GM19099 (cell line): ENCODE results near the gene C1orf116.

Experiments
- POLR2A ChIP-seq: IDR thresholded peaks from 3 replicates; pipeline ENCODE4 v1.6.1; 2011; ENCODE audit warnings: low read depth; ENCODE audit not compliant: insufficient read length; ENCODE audit errors: extremely low read depth

C1orf116 gene

GRCh38 chr1:207021139-207021861 lies 11.3 kb downstream of the C1orf116 start:
- no peak for TF ChIP-seq POLR2A

DNA sequence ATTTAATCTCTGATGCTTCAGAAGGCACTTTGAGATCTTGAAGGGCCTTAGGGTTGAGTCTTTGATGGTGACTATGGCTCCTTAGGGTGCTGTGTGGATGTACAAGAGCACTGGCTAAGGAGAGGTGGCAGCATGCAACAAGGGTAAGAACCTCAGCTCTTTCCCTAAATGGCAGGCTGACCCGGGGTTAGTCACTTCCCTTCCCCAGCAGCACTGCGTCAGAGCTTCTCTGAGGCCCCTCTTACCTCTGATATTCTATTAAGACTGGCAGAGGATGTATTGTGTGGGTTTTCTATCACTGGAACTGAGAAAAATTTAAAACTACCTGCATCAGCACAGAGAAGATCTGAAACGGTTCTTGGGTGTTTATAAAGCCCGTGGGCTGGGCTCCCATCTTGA lies 11.8 kb downstream of the C1orf116 start:
- TF ChIP-seq POLR2A = no peak

GRCh38 chr1:207020065-207020708 lies 12.4 kb downstream of the C1orf116 start:
- TF ChIP-seq POLR2A = no peak

- no peak for TF ChIP-seq POLR2A
Observed at GRCh38 chr1:207019661-207020060, 12.9 kb downstream of the C1orf116 start.

DNA sequence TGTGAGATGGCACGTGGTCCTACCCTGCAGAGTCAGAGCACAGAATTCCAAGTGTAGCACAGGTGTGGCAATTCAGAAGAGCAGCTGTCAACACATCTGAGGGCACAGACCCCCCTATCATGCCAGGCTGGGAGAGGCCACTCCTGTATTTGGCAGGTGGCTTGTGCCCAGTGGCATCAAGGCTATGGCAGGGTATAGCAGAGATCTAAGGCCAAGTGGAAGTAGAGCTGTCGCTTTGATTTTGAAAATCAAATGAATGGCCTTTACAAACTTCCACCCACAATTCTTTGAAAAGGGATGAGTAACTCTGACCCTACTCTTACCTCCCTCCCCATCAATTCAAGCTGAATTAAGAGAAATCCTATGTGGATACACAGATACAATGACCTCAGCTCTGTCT lies 13.4 kb downstream of the C1orf116 start:
- no peak for TF ChIP-seq POLR2A

- no peak for TF ChIP-seq POLR2A
Observed at GRCh38 chr1:207018707-207019106, 13.8 kb downstream of the C1orf116 start.

- TF ChIP-seq POLR2A = no peak
Observed at GRCh38 chr1:207017615-207018559, 14.7 kb downstream of the C1orf116 start.

DNA sequence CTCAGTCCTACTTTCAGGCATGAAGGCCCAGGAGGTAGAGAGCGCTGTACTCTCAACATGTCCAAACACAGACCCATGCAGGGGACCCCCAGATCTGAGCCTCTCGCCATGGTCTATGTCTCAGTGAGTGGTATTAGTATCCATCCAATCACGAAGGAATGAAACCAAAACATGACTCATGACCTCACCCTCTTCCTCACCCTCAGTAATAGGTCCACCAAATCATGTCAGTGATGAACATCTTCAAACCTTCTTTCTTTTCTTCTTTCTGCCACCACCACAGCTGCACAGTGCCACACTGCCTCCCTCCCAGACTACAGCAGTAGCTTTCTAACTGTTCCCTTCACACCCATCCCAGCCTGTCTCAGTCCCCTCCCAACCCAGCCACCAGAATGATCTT lies 16.8 kb downstream of the C1orf116 start:
- no peak for TF ChIP-seq POLR2A

GRCh38 chr1:207014728-207015127 lies 17.8 kb downstream of the C1orf116 start:
- no peak for TF ChIP-seq POLR2A

DNA sequence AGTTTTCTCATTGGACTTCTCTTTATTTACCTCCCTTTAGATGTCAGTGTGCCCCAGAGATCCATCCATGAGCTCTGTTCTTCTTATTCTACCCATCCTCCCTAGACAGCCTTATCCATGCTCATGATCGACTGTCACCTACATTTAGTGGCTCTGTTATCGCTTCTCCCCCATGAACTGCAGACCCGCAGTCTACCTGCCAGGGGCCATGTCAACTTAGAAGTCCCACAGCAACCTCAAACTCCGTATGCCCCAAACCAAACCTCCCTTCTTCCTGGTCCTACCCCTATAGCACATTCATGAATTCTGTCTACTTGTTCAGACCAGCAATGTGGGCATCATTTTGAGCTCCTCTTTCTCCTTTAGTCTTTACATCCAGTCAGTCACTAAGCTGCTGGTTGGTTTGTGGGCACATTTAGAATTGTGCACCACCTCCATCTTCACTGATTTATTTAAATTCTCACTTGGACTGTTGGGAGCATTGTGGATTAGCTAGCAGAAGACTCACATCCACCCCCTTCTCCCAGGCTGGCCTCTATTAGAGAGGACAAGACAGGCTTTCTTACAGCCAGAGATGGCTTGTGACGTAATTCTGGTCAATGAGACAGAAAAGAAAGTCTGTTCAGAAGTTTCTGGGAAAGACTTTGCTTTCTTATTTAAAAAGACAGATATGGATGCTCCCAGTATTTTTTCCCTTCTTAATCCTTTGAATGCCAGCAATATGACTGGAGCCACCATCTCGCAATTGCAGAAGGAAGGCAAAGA lies 19.1 kb downstream of the C1orf116 start:
- TF ChIP-seq POLR2A = no peak

GRCh38 chr1:207010726-207011125 lies 21.8 kb downstream of the C1orf116 start:
- TF ChIP-seq POLR2A = no peak

GRCh38 chr1:207009945-207010344 lies 22.6 kb downstream of the C1orf116 start:
- TF ChIP-seq POLR2A = no peak

GRCh38 chr1:207009182-207009850 lies 23.2 kb downstream of the C1orf116 start:
- no peak for TF ChIP-seq POLR2A

GRCh38 chr1:207007352-207008033 lies 25.1 kb downstream of the C1orf116 start:
- TF ChIP-seq POLR2A = no peak
